Measurements from ENCODE around the gene NCKAP5.

Gene NCKAP5

GRCh38 chr2:133143645-133144044 is 424.6 kb downstream of the NCKAP5 start:
- no peak for DNase-seq (ENCODE audit: low spot score)

GRCh38 chr2:133142087-133142486 is 426.2 kb downstream of the NCKAP5 start:
- DNase-seq (ENCODE audit: low spot score) = no peak

DNA sequence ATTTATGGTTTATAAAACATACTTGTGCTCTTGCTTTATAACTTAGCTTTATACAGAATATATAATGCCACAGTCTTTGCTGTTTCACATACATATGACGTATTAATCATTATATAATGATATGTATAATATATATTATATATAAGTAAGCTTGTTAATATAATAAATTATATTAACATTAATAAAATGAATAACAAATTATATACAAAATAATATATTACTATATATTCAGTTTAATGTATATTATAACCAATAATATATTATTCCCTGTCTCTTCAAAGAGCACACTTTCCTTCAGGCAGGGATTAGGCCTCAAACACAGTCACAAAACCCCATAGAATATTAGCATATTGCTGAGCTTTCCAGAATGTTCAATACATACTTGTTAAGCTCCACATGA is 427.6 kb downstream of the NCKAP5 start:
- DNase-seq (ENCODE audit: low spot score) = no peak

DNA sequence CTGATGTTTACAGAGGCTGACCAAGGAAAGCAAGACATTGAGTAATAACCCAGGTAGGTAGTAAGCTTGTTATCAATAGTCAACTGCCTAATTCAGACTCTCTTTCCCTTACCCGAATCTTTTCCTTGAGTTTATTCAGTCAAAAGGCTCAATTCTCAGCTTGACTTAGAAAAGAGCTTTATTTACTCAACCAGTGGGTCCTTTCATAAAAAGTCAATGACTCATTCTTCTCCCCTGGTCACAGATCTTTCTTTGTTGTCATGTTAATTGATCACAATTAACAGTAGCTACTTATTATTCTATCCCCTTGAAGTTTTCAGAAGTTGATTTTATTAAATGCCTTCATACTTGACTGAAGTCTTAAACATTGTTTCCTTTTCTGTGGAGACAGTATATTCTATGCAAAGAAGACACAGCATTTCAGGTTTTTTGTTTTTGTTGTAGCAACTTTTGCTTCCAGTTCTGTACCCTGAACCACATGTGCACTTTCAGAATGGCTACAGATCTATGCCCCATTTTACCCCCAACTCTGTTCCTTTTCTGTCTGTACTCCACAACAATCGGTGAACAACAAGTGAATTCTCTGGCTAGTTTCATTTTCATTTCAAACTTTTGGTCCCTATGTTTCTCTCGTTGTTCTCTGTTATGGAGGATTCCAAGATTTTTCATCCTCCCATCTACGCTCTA is 428.3 kb downstream of the NCKAP5 start:
- DNase-seq (ENCODE audit: low spot score) = no peak

GRCh38 chr2:133138693-133139092 is 429.6 kb downstream of the NCKAP5 start:
- no peak for DNase-seq (ENCODE audit: low spot score)

DNA sequence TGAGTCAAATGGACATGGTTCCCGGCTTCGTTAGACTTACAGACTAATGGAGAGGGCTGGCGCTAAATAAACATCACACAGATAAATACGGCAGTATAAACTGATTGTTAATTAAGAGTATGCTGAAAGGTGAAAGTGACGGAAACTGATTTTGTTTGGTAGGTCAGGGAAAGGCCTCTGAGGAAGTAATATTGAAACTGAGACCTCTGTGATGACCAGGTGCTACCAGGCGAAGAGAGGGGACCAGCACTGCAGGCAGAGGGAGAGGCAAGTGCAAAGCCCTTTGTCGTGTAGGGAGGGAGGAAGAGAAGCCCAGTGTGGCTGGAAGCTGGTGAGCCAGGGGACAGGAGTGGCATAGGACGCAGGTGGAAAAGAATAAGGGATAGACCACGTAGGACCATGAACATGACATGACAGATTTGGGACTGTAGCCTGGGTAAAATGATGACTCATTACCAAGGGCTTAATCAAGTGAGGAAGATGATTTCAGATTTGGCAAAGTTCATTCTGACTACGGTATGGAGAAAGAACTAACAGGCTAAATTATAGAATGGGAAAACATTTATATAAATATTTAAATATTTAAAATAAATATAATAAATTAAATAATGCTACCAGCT is 433.1 kb downstream of the NCKAP5 start:
- DNase-seq (ENCODE audit: low spot score) = no peak

DNA sequence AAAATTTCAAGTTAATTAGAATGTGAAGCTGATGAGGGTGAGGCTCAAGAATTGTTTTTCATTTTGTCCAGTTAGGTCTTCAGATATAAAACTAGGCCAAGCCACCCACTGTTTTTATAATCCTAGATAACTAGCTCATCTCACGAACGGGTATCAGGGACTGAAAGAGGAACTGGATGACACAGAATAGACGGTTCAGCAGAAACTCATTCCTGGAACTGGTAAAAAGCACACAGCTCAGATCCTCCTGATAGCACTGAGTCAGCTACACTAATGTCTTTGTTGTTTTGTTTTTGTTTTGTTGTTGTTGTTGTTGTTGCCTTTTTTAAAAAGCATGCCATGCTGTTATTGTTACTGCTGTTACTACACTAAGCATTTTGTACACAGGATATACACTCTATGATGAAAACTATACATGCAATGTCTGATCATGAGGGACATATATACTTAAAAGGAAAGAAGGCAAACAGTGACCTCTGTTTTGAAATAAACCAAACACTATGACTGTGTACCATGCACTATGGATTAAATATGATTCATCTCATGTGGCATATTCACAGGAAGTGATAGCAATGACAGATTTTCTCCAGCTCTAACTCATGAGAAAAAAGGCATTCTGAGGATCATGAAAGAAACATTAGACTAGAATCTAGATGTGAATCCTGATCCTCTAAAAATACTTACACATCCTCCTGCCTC is 437.6 kb downstream of the NCKAP5 start:
- peak; percentile 47 for DNase-seq (ENCODE audit: low spot score)

- DNase-seq (ENCODE audit: low spot score) = no peak
Measured at GRCh38 chr2:133124446-133124845, 443.8 kb downstream of the NCKAP5 start.

- DNase-seq (ENCODE audit: low spot score) = no peak
Measured at GRCh38 chr2:133123904-133124303, 444.4 kb downstream of the NCKAP5 start.

- no peak for DNase-seq (ENCODE audit: low spot score)
Measured at GRCh38 chr2:133123393-133123792, 444.9 kb downstream of the NCKAP5 start.

DNA sequence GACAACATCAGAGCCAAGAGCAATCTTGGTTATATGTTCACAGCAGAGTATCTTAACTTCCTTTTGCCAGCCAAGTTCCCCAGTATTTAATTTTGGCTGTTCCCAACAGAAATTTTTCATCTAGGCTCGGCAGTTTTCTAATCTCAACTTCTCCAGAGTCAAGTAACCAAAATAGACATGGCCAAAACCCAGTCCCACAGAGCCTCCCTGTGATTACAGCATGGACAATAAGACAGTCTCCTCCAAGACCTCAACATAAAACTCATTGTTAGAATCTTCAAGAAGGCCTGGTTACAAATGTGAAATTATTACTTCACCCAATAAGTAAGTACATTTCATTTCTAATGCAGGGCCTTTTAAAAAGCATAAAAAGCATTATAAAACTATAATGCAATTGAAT is 445.7 kb downstream of the NCKAP5 start:
- no peak for DNase-seq (ENCODE audit: low spot score)

DNA sequence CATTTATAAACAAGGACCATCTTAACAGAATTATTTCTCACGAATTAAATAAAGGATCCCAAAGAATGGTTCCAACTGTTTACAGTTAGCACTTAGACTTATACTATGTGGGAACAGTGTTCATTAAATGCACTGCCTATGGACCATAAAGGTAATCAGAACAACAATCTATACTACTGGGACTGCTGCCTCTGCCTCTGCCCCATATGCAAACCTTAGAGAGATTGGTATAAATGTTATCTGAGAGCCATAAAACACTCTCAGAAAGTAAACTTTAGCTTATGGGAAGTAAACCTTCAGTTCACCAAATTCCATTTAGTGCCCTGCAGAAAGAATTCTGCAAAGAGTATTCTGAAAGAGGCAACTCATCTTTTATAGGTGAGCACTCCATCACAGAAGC is 448.0 kb downstream of the NCKAP5 start:
- DNase-seq (ENCODE audit: low spot score) = no peak

- DNase-seq (ENCODE audit: low spot score) = no peak
Measured at GRCh38 chr2:133110201-133110600, 458.1 kb downstream of the NCKAP5 start.

GRCh38 chr2:133109772-133110171 is 458.5 kb downstream of the NCKAP5 start:
- DNase-seq (ENCODE audit: low spot score) = peak; percentile 26

- DNase-seq (ENCODE audit: low spot score) = no peak
Measured at GRCh38 chr2:133107058-133107815, 461.0 kb downstream of the NCKAP5 start.

DNA sequence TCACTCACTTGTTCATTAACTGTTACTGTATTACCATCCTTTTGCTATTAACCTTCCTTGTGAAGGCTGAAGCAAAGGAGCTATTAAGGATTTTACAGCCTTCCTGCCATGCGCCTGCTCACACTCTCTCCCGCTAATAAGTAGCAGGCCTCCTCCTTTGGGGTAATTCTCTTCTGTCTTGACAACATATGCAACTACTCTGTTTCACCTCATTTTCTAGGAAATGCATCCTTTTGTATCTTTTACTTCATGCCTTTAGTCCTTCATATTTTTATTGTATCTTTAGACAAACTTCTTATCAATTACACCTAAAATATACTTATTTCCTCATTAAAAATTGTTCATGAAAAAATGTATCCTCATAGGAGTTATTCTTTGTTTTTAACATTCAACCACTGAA is 463.4 kb downstream of the NCKAP5 start:
- DNase-seq (ENCODE audit: low spot score) = no peak

DNA sequence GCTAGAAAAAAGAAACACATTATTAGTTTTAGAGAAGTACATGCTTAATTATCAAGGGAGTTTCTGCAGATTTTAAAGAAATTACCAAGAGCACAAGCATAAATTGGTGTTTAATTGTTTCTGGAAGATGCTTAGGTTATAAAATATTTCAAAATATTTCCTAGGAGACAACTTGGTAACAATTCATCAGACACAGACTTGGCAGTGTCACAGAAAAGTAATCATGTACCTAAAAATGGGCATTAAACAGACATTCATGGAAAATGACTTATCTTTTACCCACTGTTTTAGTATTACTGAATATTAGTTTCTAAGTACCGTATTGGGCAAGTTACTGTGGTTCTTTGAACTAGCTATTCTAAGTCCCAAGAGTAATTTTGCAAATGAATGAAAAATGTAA is 469.5 kb downstream of the NCKAP5 start:
- DNase-seq (ENCODE audit: low spot score) = no peak

GRCh38 chr2:133097666-133098065 is 470.6 kb downstream of the NCKAP5 start:
- DNase-seq (ENCODE audit: low spot score) = no peak

GRCh38 chr2:133092571-133092970 is 475.7 kb downstream of the NCKAP5 start:
- no peak for DNase-seq (ENCODE audit: low spot score)

DNA sequence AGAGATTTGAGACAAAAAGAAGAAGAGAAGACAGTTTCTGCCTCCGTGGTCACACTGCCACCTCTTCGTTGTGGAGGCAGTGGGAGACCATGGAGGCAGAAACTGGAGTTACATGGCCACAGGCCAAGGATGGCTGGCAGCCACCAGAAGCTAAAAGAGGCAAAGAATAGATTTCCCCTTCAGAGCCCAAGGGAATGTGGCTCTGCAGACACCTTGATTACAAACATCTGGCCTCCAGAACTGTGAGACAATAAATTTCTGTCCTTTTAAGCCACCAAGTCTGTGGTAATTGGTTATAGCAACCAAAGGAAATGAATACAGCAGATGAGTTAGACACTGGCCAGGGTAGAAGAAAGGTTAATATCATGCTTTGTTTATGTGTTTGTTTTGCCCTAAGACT is 477.9 kb downstream of the NCKAP5 start:
- DNase-seq (ENCODE audit: low spot score) = no peak

DNA sequence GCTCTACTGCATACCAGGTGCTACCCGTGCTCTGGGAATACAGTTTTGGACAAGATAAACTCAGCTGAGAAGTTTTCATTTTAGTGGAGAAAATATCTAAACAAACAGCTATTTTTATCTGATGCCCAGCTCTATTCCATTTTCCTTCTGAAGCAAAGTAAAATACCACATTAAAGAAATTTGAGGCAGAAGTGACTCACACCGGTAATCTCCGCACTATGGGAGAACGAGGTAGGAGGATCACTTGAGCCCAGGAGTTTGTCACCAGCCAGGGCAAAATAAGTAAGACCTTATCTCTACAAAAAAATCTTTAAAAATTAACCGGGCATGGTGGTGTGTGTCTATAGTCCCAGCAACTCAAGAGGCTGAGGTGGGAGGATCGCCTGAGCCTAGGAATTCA is 482.1 kb downstream of the NCKAP5 start:
- no peak for DNase-seq (ENCODE audit: low spot score)

DNA sequence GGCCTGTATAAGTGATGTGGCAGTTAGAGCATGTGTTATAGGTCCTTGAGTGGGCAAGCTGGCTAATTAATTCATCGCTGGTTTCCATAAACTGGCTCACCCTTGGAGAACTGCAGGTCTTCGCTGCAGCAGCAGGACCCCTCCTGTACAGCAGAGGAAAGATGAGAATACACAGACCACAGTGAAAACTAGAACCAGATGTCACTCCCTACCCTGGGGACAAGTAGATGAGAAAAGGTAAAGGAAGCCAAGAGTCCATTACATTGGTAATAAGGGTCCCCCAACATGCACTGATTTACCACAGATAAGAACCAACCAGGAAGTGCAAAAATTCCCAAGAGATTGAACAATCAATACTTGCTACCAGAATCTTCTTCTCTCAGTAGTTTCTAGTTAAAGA is 482.6 kb downstream of the NCKAP5 start:
- DNase-seq (ENCODE audit: low spot score) = no peak

GRCh38 chr2:133082034-133082433 is 486.2 kb downstream of the NCKAP5 start:
- DNase-seq (ENCODE audit: low spot score) = no peak

Measured in kidney capillary endothelial cell (primary cell).